ENCODE results near the gene VIT.

DNA sequence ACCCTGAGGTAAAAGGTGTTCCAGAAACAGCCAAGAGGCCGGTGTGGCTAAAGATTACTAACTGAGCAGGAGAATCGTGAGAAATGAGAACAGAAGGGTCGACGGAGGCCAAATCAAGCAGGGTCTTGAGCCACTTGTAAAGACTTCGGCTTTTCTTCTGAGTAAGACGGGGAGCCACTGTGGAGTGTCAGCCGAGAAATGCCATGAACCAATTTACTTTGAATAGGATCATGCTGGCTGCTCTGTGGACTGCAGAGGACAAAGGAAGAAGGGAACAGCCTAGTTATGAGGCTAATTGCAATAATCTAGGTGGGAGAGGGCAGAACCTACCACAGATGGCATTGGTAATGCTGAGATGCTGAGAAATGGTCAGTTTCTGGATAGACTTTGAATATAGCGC lies 16.8 kb downstream of the VIT start:
- TF ChIP-seq EP300 (IDR thresholded peaks at IDR 0.05) (no peak), POLR2AphosphoS5 (IDR thresholded peaks at IDR 0.05) (no peak)

Data from esophagus muscularis mucosa (tissue), 3 donors.